Fibroblast of skin of right quadriceps (primary cell): ENCODE data around the gene RPL31.

Experiments
- DNase-seq: peaks from one replicate; pipeline ENCODE4 v3.0.0-alpha.2; 2013

Gene RPL31

DNA sequence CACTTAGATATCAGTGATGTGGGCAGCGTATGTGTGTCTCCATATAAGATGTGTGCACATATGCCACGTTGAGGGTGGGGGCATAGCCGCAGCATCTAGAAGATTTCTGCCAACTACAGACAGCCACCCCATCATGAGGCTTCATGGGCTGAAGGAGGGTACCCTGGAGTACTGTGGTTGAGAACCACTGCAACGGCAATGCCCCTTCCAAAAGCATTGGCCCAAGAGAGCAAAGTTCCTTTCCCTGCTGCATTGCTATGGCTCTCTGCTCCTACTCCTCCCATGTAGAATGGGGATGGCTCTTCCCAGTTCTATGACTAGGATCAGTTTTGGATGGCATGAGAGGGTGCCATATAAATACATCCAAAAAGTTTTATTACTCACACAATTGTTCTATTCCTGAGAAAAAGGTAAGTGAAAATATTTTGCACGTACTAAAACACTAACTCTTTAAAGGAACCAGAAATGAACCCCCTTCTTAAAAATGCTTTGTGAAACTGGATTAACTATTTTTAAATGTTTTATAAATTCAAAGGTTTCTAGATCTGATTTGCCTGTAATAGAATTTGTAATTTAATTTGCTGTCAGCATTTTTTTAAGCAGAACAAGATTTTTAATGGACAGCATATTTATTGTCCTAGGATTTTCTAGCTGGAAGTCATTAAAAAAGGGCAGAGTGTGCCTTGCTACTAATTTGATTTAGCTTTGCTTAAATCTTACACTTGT lies 4.4 kb upstream of the RPL31 start:
- DNase-seq: no peak

DNA sequence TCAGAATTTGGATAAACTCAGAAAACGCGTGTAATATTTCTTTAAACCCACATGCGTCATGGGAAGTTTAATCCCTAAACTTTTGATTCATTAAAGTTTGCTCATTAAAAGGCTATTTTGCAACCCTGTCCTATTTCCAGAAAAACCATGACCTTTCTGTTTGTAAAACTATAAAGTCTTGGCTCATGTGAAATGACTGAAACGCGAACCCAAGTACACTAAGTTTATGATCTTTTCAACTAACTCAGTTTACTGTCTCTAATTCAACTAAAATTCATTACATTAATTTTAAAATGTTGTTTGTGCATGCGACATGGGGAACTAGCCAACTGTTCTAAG lies 3.9 kb upstream of the RPL31 start:
- DNase-seq: no peak

DNA sequence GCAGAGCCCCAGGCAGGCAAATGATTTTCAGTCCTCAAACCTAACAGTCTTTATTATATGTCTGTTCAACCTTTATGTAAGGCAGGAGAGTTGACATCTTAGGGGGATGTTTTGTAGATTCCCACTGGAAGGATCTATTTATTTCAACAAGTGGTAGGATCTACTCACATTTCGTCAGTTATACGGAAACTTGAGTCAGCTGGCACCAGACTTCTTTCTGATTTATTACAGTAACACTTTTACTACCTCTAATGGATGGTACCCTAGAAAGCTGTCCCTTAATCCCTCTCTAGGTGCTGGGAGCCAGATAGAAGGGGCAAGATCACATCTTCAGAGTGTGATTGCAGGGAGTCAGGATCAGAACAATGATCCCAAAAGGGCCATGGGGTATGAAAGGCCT lies 2.1 kb upstream of the RPL31 start:
- DNase-seq: no peak

DNA sequence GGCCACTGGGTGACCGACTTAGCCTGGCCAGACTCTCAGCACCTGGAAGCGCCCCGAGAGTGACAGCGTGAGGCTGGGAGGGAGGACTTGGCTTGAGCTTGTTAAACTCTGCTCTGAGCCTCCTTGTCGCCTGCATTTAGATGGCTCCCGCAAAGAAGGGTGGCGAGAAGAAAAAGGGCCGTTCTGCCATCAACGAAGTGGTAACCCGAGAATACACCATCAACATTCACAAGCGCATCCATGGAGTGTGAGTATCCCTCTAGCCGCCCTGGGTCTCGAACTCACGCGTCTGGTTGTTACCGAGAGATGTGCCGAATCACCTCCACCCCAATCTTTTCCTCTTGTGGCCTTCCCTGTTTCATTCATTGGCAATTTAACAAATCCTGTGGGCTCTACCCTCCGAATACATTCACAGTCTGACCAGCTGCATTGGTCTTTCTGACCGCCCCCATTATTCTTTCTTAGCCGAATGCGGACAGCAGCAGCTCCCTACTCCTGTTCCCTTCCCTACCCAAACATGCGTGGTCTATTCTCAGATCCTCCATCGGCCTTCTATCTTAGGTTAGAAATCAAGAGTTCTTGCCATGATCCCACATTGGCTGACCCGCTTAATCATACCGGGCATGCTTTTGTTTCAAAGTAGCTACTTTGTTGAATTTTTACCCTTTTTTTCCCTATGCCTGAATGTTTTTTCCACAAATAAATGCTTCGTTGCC lies 631 bp downstream of the RPL31 start:
- DNase-seq: no peak

DNA sequence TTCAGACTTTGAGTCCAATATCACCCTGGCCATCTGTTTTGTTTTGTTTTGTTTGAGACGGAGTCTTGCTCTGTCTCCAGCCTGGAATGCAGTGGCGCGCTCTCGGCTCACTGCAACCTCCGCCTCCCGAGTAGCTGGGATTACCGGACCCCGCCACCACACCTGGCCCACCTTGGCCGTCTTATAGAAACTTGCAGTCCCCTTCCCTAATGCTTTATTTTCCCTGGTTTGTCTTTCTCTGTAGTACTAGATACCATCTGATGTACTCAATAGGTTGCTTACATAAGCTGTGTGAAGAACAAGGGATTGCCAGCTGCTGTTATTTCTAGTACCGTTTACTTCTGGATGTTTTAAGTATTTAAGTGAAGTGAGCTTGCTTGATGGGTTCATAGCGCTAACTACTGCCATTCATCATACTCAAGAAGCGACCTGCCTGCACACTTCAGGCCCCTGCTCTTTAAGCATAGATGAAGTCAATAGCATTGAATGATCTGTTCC lies 1.2 kb downstream of the RPL31 start:
- no peak for DNase-seq

DNA sequence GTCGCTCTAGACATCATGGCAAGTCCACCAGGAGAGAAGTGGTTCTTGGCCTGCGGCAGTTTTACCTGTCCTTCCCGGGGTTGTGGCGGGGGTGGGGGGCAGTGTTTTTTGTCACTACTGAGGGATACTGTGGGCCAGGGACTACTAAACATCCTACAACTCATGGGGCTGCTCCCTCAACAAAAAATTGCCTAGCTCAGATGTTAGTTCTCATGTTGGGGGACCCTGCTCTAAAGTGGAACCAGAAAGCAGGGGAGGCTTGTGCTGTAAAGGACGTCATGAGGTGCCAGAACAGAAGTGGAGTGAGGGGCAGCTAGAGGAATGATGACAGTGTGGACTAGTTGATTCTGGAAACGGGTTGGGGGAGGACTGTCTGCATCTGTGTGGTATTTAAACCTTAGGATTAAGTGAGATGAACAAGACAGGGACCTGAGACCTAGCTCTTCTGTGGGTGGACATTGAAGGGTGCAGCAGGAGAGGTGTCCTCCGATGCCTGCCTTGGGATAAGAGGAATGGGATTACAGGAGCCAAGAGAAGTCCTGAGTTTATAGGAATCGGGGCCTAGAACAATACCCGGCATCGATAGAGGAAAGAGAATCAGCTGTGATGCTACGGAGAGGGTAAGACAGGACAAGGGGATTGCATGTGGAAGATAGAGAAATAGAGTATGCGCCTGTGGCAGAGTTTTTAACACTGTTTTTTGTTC lies 2.7 kb downstream of the RPL31 start:
- no peak for DNase-seq

DNA sequence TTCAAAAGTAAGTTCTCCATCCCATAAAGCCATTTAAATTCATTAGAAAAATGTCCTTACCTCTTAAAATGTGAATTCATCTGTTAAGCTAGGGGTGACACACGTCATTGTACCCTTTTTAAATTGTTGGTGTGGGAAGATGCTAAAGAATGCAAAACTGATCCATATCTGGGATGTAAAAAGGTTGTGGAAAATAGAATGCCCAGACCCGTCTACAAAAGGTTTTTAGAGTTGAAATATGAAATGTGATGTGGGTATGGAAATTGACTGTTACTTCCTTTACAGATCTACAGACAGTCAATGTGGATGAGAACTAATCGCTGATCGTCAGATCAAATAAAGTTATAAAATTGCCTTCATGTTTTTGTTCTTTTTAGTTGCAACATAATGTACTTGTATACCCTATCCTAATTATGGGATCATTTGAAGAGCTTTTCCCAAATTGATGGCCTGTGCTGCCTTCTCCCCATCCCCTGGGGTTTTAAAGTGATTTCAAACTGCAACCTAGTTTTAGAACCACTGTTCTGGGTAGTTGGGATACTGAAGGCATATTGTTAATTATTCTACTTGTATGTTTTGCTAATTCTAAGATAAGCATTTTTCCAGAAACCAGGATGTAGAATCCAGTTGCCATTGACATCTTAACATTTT lies 4.1 kb downstream of the RPL31 start:
- DNase-seq: no peak

DNA sequence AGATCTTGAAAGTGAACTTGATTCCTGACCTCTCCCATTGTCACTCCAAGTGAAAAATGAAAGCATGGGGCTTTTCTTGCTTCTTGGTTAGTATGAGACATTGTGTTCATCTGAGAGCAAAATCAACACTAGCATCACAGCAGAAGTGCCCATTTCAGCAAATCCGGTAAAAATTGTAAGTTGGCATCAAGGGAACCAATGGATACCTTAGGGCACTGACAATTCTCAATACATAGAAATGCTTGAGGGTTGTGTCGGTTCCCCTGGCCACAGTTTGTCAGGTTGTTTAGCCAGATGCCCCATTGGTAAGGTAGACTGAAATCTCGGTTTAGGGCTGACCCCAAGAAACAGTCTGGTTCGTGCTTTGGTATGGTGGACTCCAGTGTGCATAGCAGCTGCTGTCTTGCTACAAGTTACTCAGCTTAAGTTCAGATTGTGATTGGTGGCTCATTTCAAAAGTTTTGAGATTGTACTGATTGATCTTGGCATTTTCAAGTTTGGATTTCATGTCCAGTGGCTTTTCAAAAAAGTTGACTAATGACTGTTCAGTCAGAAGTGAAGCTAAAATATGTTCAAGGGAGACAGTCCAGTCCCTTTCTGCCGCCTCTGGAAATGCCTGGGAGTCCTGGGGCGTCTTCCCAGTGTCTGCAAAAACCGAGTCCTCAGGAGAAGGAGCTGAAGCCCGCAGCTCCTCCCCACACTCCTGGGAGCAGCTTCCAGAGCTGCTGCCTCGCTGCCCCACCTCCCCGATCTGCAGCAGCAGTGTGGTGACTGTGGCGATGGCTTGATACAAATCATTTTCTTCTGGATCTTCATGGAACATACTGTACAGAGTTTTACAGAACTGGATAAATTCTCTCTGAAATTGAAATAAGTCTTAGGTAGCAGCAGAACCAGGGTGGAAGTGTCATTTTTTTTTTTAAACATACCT lies 5.6 kb downstream of the RPL31 start:
- DNase-seq: no peak

DNA sequence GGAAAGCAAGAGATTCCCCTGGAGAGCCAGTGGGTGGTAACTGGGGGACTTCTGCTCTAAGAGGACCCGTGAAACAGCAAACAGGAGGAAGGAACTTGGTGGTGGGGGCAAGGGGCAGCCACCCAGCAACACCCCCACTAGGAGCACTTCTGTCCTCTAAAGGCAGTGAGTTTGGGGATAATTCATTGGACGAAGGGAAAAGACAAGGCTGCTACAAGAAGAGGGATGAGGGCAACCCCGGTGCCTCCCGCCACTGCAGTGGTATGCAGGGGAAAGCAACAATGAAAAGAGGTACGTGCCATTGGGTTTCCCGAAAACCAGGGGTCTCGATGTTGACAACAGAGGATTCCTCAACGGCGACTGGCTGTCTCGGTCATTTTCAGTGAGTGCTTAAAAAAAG lies 9.1 kb downstream of the RPL31 start:
- DNase-seq: no peak

DNA sequence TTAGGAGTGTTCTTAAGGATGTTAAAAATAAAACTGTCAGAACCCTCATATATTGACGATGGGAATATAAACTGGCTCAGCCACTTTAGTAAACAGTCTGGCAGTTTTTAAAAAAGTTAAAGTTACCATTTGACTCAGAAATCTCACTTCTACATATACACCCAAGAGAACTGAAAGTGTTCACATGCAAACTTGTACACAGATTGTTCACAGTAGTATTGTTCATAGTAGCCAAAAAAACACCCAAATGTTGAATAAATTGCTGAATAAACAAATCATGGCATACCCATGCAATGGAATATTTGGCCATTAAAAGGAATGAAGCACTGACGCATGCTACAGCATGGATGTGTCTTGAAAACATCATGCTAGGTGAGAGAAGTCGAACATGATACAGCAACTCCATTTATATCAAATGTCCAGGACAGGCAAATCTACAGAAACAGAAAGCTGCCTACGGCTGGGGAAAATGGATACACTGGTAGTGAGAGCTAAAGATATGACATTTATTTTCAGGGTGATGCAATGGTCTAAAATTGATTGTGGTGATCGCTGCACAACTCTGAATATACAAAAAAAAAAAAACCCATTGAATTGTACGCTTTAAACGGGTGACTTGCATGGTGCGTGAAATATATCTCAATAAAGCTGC lies 10.1 kb downstream of the RPL31 start:
- no peak for DNase-seq

DNA sequence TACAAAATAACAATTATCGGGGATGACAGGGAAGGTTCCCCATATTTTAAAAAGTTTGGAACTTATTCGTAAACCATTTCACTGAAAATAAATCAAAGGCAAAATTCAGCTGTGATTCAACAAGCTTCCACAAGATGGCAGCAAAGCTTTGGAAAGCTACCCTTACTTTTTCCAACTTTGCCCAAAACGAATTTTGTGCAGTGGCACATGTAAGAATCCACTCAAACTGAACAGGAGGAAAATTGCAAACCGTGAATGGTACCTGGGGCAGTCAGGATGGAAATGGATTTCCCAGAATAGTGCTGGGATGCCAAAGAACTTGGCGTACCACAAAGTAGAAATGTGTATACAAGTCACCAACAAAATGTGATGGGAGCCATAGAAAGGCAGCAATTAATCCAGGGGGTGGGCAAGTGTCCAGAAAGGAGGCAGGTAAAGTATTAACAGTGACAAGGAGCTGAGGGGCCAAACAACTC lies 10.7 kb downstream of the RPL31 start:
- DNase-seq: peak; percentile 41

DNA sequence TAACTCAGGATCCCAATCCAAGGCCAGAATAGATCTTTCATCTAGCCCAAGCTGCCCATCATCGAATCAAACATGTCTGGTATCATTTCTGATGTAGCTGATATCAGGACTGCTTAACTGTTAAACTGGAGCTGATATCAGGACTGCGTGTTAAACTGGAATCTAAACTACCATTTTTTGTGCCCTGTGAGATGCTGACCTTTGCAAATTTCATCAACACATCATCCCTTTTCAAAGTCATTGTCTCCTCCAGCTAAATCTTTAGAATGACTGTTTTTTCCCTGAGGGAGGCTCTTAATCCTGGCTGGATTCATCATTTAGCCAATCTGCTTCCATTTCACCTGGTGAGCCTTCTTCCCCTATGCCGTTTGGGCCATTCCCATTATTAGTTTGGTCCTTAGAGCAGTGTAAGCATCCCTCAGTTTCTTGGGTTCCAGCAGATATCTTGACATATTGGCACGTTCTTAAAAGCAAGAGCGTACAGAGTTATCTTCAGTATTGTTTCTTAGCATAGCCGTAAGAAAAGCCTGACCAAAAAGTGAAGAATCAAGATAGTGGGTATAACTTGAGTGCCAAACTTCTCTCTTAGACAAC lies 12.3 kb downstream of the RPL31 start:
- no peak for DNase-seq

DNA sequence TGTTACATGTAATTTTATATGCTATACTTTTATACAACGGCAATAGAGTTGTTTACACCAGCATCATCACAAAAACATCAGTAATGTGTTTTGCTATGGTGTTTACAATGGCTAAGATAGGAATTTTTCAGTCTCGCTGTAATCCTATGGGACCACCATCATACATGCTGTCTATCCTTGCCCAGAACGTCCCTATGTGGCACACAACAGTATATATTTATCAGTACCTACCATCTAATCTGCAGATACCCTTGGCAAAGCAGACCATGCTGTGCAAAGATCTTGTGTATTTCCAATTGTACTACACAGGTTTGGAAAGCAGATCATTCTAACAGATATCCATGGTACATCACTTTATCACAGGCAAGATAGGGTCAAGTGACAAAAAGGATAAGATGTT lies 15.3 kb downstream of the RPL31 start:
- no peak for DNase-seq

DNA sequence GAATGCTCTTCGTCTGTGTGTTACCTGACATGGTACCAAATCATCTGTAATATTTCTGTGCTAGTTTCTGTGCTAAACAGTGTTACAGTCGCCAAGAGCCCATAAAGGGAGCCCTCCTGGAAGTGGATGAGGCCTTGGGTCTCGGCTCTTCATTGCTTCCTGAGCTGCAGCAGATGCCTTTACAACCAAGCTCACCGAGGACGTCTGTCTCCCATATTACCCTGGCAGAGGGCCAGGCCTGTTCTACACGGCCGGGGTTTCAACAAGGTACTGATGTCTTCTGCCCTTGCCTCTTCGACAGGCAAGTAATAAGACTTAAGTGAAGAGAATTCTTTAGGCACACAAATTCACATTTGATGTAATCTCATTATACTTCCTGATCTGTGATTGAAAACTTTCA lies 16.8 kb downstream of the RPL31 start:
- no peak for DNase-seq

DNA sequence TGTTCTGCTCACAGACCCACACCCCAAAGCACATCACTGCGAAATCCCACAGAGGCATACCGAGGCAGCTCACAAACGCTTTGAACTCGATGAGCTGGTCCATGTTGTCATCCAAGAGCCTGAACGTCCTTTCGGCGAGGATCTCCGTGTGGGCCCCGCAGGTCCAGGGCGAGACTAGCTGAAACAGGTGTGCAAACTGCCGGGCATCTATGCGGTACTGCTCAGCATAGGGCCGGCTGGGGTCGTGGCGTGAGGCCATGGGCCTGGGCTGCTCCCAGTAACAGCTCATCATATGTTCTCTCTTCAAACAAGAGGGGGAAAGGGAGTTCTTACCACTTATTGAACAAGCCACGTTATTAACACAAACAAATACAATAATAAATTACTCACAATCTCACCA lies 20.1 kb downstream of the RPL31 start:
- DNase-seq: no peak

DNA sequence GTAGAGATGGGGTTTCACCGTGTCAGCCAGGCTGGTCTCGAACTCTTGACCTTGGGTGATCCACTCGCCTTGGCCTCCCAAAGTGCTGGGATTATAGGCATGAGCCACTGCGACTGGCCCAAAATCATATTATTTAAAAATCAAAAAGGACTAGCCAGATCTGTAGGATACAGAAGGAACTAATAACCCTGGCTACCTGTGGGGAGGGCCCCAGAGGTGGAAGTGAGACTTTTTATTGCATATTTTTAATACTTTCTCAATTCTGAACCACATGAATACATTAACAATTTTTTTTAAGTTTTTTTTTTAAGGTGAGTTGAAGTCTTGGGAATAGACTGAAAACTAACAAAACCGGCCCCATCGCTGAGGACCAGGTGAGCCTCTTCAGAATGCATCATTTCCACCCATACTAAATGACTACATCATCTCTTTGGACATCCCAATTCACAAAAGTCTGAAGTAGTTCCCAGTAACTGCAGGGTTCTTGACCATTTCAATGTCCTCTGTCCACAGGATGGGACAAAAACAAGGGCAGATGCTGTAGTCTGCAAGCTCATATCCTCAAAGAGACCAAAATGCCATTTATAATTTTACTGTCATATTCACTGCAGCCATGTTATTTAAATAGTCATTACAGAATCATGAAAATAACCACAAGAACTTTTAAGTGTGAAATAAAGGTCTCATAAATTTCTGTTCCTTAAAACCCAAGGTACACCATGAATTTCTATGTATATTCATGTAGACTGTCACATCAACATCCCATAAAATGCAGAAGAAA lies 21.4 kb downstream of the RPL31 start:
- DNase-seq: no peak

DNA sequence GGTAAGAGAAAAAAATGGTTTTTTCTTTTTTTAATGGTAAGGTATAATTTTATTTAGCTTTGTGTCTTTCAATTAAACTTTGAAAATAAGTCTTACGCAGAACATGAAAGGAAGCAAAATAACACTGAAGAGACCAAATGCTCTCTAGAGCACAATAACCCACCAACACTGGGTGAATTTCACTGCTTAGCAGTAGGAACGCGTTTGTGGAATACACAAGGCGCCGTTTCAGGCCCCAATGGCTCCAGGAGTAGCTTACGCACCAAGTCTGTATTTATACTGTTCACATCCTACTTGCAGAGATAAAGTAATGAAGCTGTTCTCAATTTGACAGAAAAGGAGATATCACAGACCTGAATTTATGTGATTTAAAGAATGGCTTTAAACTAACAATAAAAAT lies 23.5 kb downstream of the RPL31 start:
- DNase-seq: no peak

DNA sequence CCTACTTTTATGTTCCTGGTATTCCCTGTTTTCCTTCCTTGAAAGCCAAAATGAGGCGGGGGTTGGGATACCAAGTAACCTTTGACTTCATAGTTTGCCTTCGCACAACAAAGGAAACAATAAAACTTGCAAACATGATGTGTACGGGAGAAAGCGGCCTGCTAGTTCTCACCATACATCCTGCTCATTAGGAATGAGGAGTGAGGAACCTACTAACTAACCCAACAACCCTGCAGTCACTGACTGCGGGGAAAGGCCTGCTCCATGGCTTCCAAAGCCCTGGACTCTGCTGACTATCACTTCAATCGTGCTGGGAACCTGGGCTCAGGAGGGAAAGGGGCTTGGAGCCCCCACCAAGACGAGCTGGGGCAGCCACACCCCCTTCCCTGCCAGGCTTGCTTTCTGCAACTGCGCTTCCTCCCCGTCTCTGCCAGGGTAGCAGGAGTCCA lies 24.2 kb downstream of the RPL31 start:
- DNase-seq: no peak

DNA sequence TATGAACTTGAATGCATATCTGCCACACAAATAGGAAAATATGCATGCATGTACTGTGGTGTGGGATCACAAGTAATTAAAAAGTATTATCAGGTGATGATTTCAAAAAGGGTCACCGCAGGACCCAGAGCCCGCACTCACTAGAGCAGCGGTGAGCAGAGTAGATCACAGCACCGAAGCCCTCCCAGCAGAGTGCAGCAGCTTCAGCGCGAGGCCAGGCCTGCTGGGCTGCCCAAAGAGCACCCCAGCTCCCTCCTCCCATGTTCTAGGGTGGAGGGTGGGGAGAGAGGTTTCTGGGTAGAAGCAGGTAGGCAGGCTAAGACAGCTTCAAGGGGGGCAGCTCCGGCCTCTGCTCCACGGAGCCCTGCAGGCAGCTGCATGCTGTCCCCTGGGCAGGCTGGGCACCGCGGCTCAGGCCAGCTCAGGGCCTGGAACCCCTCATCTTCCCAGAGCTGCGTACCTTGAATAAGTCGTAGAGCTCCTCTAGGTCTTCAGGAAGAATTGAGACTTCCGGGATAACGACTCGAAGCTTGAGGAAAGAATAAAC lies 24.9 kb downstream of the RPL31 start:
- no peak for DNase-seq

DNA sequence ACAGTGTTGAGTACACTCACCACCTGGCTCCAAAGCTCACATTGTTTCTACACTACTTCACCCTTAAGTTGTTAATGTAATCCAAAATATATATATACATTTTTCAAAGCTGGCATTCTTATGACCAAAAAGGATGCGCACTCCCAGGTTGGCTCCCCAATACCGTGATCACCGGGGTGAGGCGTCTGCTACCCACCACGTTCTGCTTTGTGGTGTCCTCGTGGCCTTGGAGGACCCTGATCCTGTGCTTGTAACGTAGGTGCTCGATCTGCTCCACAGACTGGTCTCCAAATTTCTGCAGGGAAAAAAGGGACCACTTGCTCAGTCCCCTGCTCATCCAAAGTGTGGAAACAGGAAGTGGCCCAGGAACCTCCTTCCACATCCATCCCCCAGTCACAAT lies 25.8 kb downstream of the RPL31 start:
- DNase-seq: no peak
